ENCODE measurements around the gene RPL6.
A peak's percentile ranks its signal among the peaks of the same experiment; 100 is the strongest.
"Not testable (repeated sequence)": the region's sequence is repeated elsewhere in the genome, so short reads cannot be mapped to it uniquely, and the experiment has no call there.

RPL6 gene

DNA sequence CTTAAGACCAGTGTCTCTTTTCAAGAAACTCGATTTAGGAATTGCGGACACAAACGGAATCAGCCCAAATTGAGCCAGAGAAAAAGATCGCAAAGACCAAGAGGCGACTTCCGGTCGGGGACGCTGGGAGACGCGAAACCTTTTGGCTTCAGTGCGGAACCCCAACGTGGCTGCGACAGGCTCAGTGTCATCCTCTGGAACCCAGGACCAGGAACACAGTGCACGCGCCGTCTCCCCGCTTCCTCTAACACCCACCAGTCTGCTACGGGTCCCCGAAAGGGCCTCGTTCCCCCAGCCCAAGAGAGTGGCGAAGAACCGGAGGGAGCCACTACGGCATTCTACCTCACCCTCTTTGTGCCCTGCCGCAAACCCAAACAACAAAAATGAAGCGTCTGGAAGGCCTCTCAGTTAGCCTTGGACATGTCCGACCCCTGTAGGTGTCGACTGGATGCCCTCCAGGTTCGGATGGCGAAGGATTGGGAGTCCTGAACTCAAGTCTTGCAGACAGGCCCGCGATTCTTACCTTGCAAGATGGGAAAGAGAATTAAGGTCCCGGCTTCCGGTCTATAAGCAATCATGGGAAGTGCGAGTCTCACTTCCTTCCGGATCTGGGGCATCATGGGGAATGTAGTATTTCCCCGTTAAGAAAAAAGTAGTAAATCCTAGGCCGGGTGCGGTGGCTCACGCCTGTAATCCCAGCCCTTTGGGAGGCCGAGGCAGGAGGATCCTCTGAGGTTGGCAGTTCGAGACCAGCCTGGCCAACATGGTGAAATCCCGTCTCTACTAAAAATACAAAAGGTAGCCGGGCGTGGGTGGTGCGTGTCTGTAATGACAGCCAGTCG, at the start of gene RPL6:
Gene RPL6 (minus strand): TSS at position 542 of the 842 bp plus-strand sequence. CDS start 949 bp downstream, outside the sequence.
- peak; percentile 98 for DNase-seq

DNA sequence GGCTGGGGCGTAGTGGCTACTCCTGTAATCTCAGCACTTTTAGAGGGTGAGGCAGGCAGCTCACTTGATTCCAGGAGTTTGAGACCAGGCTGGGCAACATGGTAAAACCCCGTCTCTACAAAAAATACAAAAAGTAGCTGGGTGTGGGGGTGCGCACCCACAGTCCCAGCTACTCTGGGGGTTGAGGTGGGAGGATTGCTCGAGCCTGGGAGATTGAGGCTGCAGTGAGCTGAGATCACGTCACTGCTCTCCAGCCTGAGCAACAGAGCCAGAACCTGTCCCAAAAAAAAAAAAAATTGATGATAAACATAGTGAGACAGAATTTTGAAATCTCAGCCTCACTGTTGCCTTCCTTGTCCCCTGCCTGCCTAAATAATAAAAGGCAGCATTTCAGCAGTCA, 49.3 kb upstream of the RPL6 start:
- DNase-seq, result no peak

DNA sequence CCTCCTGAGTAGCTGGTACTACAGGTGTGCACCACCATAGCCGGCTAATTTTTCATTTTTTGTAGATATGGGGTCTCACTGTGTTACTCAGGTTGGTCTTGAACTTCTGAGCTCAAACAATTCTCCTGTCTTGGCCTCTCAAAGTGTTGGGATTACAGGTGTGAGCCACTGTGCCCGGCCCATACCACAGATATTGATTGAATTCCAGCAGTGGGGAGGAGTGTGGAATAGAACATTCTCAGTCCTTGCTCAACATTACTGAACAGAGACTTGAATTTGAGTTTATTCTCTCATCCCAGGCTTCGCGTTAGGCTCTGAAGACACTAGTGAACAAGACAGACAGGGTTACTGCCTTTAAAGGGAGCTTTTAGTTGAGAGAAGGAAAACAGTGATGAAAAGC, 48.9 kb upstream of the RPL6 start:
- DNase-seq, result no peak

DNA sequence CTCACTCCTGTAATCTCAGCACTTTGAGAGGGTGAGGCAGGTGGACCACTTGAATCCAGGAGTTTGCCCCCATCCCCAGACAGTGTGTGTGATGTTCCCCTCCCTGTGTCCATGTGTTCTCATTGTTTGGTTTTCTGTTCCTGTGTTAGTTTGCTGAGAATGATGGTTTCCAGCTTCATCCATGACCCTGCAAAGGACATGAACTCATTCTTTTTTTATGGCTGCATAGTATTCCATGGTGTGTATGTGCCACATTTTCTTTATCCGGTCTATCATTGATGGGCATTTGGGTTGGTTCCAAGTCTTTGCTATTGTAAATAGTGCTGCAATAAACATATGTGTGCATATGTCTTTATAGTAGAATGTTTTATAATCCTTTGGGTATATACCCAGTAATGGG, 47.7 kb upstream of the RPL6 start:
- DNase-seq, result not testable (repeated sequence)

DNA sequence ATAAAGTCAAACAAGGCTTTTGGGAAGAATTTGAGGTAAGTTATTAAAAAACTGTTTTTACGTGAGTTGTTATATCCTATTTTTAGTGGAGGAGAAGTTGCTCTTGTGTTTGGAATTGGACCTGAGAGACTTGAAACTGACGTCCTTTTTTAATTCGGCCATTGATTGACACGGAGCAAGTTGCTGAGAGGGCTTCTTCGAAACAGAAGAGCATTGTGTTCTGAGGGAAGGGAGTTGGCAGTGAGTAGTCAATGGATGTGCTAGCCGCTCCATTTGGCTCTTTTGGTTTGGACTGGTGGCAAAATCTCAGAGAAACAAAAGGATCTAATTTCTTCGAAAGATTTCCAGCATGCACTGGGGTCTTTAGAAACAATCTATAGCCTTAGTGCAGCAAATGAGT, 46.6 kb upstream of the RPL6 start:
- no peak for DNase-seq

GRCh38 chr12:112450725-112451124, 41.3 kb upstream of the RPL6 start:
- no peak for DNase-seq

DNA sequence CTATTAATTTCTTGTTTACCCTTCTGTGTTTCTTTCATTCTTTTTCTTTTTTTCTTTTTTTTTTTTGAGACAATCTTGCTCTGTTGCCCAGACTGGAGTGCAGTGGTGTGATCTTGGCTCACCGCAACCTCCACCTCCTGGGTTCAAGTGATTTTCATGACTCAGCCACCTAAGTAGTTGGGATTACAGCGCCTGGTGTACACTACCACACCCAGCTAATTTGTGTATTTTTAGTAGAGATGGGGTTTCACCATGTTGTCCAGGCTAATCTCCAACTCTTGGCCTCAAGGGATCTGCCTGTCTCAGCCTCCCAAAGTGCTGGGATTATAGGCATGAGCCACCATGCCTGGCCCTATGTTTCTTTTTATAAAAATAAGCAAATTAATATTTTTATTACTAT, 38.8 kb upstream of the RPL6 start:
- DNase-seq, result not testable (repeated sequence)

- no peak for DNase-seq
Measured at GRCh38 chr12:112447106-112447505, 37.7 kb upstream of the RPL6 start.

- DNase-seq, result no peak
Measured at GRCh38 chr12:112446008-112446725, 36.8 kb upstream of the RPL6 start.

- peak; percentile 4 for DNase-seq
Measured at GRCh38 chr12:112443916-112444315, 34.5 kb upstream of the RPL6 start.

- DNase-seq, result not testable (repeated sequence)
Measured at GRCh38 chr12:112440653-112441052, 31.2 kb upstream of the RPL6 start.

DNA sequence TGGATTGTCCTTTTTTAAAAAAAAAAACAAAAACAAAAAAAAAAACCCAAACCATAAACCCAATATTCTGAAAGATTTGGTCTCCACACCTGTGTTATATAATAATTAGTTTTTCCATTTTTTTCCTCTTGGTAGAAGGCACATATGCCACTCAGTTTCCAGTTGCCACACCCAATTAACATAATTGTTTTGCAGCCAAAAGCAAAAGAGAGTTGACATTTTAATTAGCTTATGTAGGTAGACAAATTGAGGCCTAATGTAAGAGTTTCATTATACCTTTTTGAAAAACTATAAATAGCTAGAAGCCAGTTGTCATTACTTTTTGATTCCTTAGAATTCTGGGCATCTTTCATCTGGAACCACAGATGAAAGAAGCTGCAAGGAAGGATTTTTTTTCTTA, 30.4 kb upstream of the RPL6 start:
- DNase-seq, result no peak

DNA sequence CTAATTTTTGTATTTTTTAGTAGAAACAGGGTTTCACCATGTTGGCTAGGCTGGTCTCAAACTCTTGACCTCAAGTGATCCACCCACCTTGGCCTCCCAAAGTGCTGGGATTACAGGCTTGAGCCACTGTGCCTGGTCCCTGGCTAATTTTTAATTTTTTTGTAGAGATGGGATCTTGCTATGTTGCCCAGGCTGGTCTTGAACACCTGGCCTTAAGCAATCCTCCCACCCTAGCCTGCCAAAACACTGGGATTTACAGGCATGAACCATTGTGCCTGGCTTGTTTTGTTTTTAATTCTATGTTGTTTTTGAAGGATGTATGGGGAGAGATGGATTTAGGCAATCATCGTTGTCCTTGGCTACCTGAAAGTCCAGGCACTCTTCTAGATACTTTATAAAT, 29.2 kb upstream of the RPL6 start:
- DNase-seq, result not testable (repeated sequence)

DNA sequence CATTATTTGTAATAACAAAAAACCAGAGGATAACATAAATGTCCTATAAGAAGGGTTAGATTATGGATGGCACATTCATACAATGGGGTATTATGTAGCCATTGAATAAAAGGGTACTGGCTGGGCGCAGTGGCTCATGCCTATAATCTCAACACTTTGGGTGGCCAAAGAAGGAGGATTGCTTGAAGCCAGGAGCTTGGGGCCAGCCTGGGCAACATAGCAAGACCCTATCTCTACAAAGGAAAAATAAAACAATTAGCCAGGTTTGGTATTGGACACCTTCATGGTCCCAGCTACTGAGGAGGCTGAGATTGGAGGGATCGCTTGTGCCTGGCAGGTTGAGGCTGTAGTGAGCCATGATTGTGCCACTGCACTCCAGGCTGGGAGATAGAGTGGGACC, 24.1 kb upstream of the RPL6 start:
- DNase-seq, result no peak

- no peak for DNase-seq
Measured at GRCh38 chr12:112431965-112432364, 22.6 kb upstream of the RPL6 start.

DNA sequence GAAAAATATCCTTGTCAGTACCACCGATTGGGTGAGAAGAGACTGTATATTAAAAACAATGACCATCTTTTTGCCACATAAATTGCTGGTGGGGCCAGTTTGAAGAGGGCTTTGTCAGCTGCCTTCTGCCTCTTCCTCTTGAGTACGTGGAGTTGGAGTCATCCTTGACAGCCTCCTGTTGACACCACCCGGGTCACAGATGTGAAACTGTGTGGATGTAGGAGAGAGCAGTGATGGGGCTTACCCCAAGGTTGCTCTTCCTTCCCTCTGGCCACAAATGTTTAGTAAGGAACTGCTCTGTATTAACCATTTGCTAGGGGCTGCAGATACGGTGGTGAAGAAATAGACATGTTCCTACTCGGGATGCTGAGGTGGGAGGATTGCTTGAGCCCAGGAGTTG, 21.5 kb upstream of the RPL6 start:
- DNase-seq, result no peak

DNA sequence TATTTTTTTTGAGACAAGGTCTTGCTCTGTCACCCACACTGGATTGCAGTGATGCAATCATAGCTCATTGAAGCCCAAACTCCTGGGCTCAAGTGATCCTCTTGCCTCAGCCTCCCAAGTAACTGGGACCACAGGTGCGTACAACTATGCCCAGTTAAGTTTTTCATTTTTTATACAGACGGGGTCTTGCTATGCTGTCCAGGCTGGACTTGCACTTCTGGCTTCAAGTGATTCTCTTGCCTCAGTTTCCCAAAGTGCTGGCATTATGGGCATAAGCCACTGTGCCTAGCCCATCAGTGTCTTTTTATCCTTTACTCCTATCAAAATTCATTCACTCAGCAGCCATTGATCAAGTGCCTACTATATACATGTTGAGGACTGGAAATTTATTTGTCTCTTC, 18.4 kb upstream of the RPL6 start:
- no peak for DNase-seq

- no peak for DNase-seq
Measured at GRCh38 chr12:112425582-112426382, 16.4 kb upstream of the RPL6 start.

DNA sequence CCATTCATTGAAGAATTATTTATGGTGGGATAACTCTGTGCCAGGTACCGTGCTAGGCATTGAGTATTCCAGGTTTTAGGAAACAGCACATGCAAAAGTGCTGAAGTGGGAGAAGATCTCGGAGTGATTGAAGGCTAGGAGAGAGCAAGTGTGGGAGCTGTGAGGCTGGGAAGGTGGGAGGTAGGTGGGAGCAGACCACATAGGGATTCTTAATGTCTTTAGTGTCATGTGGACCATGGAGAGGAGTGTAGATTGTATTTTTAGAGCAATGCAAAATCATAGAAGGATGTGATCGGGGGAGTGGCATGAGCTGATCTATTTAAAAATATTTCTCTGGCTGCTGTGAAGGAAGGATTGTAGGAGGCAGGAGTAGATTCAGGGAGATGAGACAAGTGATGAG, 14.7 kb upstream of the RPL6 start:
- DNase-seq, result no peak

DNA sequence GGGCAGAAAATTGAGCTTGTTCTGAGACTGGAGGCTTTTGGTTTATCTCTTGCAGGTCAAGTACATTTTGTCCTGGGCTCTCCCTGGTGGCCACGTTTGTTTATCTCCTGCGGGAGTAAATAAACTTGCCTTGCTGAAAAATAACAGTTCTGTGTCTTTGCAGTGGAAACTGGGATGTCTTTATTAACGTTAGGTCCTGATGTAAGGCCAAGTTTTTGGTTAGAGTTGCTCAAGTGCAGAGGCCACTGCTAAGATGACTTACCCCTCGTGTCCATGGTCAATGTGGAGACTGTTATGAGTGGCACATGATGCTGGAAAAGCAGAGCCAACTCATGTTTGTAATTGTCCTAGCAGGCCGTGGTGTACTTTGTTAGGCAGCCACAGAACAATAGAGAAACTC, 13.1 kb upstream of the RPL6 start:
- DNase-seq, result no peak

DNA sequence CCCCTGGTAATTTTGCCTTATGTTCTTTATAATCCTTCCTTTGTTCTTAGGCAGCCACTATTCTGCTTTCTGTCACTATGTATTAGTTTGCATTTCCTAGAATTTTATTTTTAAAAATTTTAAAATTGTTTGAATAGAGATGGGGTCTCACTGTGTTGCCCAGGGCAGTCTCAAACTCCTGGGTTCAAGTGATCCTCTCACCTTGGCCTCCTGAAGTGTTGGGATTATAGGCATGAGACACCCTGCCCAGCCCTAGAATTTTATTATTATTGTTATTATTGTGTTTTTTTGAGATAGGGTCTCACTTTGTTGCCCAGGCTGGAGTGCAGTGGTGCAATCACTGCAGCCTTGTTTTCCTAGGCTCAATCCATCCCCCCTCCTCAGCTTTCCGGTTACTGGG, 12.0 kb upstream of the RPL6 start:
- DNase-seq, result no peak

DNA sequence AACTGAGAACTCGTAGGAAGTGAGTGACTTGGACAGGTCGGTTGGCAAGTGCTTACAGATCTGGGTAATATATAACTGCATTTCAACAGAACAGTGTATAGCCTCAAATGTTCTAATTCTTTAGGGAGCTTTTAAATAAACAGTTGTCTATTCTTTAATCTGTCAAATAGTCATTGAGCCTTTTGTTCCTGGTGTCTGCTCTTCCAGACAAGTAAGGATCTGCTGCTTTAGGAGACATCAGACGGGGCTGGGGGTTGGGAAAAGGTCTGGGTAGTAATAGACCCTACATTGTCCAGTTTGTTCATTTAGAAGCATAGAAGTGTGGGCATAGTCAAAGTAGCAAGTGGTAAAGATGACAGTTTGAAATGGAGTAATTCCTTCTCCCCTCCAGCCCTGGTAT, 11.3 kb upstream of the RPL6 start:
- no peak for DNase-seq

DNA sequence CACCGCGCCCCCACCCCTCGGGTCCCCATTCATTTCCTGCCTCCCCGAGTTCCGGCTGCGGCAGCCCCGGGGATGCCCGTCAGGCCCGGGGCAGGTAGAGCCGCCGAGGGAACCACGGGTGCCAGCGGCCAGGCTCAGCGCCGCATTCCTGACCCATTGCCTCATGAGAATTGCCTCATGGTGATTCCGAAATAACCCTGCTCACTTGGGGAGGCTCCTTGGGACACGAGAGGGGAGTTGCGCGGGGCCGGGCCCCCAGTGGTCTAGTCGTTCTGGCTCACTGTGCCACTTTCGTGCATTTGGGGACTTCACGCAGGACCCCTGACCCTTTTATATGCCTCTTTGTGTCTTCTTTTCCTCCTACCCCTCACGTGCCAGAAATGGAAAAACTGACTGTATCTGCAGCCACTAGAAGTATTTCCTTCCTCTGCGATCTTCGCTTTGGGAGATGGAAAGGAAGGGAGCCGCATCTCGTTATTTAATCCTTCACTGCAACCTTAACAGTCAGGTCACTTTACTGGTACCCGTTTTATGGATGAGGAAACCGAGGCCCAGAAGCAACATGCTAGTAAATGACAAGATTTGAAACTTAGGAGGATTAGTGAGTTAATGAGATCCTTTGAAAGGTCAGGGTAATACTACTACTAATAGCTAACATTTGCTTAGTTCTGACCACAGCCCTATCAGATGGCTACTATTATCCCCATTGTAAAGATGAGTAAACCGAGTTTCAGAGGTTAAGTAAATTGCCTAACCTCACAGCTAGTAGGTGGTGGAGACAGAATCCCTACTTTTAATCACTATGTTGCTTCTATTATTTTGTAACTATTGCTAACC, 10.1 kb upstream of the RPL6 start:
- peak; percentile 65 for DNase-seq
